Activated T-helper 1 cell treated with anti-CD3 and anti-CD28 coated beads, Interleukin-12 subunit alpha, Interleukin-12 subunit beta, Interleukin-2, Interleukin-4 antibody, amounts not matched to agents 30 ng/mL and 10 ng/mL and 1 ng/mL, durations not matched to agents 14 hours and 24 hours and 36 hours (primary cell): ENCODE measurements around the gene COL23A1. TPM values are rescaled to one million over a fixed set of nuclear protein-coding genes. Genes with fewer than 3 reads are reported as not detected.

Source experiments
- DNase-seq: peaks from one replicate; pipeline ENCODE4 v3.0.0; 2021; ENCODE audit warnings: low spot score
- H3K27ac Mint-ChIP-seq: one replicate; pipeline ENCODE4 v1.8.0; 2021; ENCODE audit warnings: mild to moderate bottlenecking, mixed read lengths
- H3K27me3 Mint-ChIP-seq: one replicate; pipeline ENCODE4 v1.8.0; 2022; ENCODE audit warnings: mild to moderate bottlenecking, moderate library complexity, mixed read lengths; ENCODE audit not compliant: insufficient read depth
- H3K36me3 Mint-ChIP-seq: one replicate; pipeline ENCODE4 v1.8.0; 2021; ENCODE audit warnings: low read depth, mixed read lengths
- H3K4me1 Mint-ChIP-seq: one replicate; pipeline ENCODE4 v1.8.0; 2021; ENCODE audit warnings: low read depth, mixed read lengths
- H3K4me3 Mint-ChIP-seq: one replicate; pipeline ENCODE4 v1.8.0; 2021; ENCODE audit warnings: mild to moderate bottlenecking, moderate library complexity, mixed read lengths
- H3K9me3 Mint-ChIP-seq: one replicate; pipeline ENCODE4 v1.8.0; 2021; ENCODE audit warnings: mixed read lengths
- intact Hi-C: fragments of 100-400 bp; cut with micrococcal nuclease; formaldehyde crosslinking; loops from one replicate; pipeline ENCODE4 v1.15.1; 2024
- total RNA-seq: library from RNA; stranded (reverse); gene quantifications from 2 replicates; pipeline ENCODE4 v1.2.3, GENCODE V29; 2022

The COL23A1 gene
- total RNA-seq, 1 donor from 2014 or later: not detected

DNA sequence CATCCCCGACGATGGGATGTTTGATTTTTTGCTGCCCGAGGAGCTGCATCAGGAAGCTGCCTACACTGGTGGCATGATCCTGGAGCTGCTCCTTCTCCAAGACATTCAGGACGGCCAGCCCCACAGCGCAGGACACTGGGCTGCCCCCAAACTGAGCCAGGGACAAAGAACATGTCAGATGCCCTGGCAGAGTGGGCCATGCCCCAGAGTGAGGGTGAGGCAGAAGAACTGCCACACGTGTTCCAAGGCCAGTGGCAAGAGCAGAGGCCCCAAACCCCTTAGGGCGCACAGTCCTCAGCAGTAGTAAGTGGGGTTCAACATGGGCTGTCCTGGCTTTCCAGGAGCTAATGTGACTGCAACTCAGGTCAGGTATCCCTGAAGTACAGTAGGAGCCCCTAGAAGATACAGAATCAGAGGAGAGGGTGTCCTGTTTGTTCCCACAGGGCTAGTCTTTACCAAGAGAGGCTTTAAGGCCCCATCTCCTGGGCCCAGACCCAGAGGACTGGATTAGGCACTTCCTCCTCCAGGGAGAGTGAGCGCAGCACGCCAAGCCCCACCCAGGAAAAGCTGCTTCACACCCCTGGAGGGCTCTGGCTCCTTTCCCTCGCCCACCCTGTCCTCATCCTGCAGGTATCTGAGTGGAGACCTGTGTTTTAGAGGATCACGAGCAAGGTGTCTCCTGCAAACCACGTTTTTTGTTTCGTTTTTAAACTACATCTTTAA is 374.8 kb downstream of the COL23A1 start:
- DNase-seq: no peak
- Mint-ChIP-seq H3K36me3 (peaks cover 52% of the 10 kb centered on the region), H3K27me3 (no peaks in the 10 kb centered on the region), H3K4me3 (no peak overlapping the region), H3K27ac (no peak overlapping the region), H3K9me3 (no peaks in the 10 kb centered on the region), H3K4me1 (peaks cover 22% of the 10 kb centered on the region)
- intact Hi-C loops: no loop called here

DNA sequence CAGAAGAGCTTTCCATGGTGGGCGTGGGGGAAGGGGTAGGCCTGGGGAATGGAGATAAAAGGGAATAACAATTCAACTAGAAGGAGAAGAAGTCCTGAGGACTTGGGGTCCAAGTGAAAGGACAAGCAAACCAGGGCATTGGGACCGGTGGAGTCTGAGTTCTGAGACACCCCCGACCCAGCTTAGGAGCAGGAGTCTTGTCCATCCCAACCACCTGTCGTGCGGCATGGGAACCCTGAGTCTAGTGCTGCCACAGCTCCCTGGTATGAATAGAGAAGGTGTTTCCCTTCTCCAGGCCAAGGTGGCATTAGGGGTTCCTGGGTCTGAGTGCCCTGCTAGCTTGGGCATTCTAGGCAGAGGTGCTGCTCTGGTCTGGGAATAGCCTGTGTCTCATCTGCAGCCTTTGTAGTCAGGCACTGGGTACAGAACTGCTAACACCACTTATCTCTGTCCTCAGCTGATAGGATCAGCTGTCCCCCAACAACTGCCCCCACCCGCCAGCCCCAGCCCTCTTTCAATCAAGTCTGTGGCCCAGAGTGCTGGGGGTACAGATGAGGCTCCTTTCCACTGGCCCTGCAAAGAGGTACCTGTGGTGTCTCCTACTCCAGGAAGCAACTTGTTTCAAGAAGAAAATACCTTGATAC is 375.9 kb downstream of the COL23A1 start:
- Mint-ChIP-seq H3K27ac (no peak overlapping the region), H3K9me3 (no peaks in the 10 kb centered on the region), H3K4me3 (no peak overlapping the region), H3K4me1 (peaks cover 32% of the 10 kb centered on the region), H3K36me3 (peaks cover 61% of the 10 kb centered on the region), H3K27me3 (no peaks in the 10 kb centered on the region)
- intact Hi-C loops: no loop called here
- DNase-seq: no peak

DNA sequence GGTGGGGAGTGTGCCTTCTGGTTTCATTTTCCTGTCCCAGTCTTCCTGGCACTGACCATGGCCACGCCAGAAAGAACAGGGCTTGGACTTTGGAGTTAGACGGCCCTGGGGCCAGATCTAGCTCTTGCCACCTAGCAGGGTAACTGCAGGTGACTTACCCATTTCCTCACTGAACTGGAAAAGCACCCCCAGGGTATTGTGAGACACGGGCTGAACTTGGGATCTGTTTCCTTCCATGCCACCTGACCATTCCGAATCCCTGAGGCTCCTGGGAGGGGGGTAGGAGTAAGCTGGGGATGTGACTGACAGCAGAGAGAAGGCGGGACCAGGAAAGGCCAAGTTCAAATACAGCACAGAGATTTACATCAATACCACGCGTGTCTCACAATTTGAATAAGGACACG is 376.4 kb downstream of the COL23A1 start:
- H3K27me3 Mint-ChIP-seq: no peaks in the 10 kb centered on the region
- H3K36me3 Mint-ChIP-seq: peaks cover 63% of the 10 kb centered on the region
- no peak overlapping the region for H3K4me3 Mint-ChIP-seq
- no peak overlapping the region for H3K27ac Mint-ChIP-seq
- intact Hi-C loops: no loop called here
- peaks cover 37% of the 10 kb centered on the region for H3K4me1 Mint-ChIP-seq
- no peaks in the 10 kb centered on the region for H3K9me3 Mint-ChIP-seq
- no peak for DNase-seq

DNA sequence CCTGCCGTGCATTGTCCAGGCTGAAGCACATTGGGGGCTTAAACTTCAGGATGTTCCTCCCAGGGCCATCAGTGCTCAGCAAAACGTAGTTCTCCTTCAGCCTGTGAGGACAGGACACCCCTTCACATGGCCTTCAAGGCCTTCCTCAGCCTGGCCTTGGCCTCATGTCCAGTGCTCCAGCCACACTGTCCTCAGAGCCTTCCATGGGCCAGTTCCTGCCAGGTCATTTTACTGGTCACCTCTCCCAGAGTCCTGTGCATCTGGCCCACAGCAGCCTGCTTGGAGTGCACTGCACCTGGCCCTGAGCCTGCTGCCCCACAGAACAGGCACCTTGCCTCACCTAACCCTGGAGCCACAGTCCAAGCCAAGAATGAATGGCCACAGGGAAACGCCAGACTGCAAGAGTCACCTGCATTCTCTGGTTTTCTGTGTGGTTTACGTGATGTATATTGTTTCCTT is 377.2 kb downstream of the COL23A1 start:
- H3K4me1 Mint-ChIP-seq: peaks cover 39% of the 10 kb centered on the region
- no peak for DNase-seq
- no peaks in the 10 kb centered on the region for H3K9me3 Mint-ChIP-seq
- H3K36me3 Mint-ChIP-seq: peaks cover 60% of the 10 kb centered on the region
- no peak overlapping the region for H3K4me3 Mint-ChIP-seq
- intact Hi-C loops: no loop called here
- no peaks in the 10 kb centered on the region for H3K27me3 Mint-ChIP-seq
- H3K27ac Mint-ChIP-seq: no peak overlapping the region

DNA sequence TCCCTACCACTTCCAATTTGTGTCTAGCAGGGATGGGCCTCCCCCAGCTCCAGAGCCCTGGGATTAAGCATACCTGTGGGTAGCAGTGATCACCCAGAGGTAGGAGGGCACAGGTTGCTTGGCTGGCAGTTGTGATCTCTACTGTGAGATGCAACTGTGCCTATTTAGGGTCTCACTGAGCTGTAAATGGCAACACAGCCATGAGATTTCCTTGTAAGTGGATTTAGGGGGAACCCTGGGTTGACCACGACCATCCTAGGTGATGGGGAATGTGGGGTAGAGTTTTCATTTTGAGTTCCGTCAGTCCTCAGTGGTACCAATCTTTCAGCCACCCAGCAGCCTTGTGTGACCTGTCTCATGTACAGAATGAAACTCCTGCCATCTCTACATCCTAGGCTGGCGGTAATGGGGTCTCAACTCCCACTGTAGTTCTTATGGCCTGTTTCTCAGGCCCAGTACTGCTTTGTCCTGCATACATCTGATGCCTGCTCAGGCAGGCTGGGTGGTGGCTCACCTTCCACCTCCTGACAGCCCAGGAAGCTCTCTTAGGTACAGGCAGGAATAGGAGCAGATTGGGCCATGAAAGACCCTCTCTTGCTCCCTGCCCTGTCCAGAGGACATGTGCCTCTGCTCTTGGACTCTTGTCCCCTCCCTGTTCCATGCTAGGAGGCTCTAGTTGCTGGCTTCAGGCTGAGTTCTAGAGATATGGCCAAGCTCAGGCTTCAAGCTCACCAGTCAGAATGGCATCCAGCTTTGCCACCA is 377.8 kb downstream of the COL23A1 start:
- Mint-ChIP-seq H3K27ac (peak overlapping the region; percentile 44), H3K36me3 (peaks cover 66% of the 10 kb centered on the region), H3K27me3 (no peaks in the 10 kb centered on the region), H3K9me3 (no peaks in the 10 kb centered on the region), H3K4me3 (no peak overlapping the region), H3K4me1 (peaks cover 44% of the 10 kb centered on the region)
- no peak for DNase-seq
- intact Hi-C loops: no loop called here

DNA sequence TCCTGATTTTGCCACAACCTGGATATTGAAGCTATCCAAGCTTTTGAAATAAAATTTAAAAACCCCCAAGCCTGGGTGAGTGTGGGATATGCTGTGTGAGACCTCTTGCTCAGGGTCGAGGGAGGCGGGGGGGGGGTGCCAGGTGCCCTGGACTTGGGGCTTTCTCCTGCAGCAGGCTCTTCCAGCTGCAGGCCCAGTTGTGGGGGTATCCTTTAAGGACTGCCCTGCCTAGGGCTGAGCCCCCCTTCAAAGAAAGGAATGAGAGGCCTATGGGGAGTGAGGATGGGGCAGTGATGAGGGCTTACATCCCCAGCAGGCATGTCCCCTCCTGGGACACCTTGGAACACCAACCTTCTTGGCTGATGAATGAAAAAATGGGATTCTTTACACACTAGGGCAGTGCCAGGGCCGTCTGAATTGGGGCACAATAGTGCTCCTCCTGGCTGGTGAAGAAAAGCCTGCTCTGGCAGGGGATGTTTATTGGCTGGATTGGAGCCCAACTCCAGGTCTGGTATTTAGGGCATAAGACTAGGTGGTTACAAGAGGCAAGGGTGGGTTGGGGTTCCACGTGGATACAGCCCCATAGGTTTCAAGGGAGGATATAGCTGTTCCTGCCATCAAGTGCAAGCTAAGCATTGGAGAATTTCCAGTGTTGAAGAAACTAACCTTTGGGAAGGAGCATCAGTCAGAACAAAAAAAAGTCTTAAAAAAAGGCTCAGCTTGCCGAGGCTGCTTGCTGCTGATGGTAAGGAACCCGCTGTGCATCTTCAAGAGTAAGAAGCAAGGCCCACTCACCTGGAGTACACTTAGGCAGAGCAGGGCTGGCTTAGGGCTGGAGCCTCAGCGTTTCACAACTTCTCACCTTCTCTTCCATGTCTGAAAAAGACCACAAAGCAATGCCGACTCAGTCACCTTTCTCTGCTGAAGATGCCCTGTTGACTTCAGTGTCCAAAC is 378.8 kb downstream of the COL23A1 start:
- H3K27me3 Mint-ChIP-seq: no peaks in the 10 kb centered on the region
- H3K36me3 Mint-ChIP-seq: peaks cover 70% of the 10 kb centered on the region
- peaks cover 50% of the 10 kb centered on the region for H3K4me1 Mint-ChIP-seq
- no peak overlapping the region for H3K4me3 Mint-ChIP-seq
- DNase-seq: no peak
- H3K27ac Mint-ChIP-seq: peak overlapping the region; percentile 12
- intact Hi-C loops: no loop called here
- H3K9me3 Mint-ChIP-seq: no peaks in the 10 kb centered on the region

DNA sequence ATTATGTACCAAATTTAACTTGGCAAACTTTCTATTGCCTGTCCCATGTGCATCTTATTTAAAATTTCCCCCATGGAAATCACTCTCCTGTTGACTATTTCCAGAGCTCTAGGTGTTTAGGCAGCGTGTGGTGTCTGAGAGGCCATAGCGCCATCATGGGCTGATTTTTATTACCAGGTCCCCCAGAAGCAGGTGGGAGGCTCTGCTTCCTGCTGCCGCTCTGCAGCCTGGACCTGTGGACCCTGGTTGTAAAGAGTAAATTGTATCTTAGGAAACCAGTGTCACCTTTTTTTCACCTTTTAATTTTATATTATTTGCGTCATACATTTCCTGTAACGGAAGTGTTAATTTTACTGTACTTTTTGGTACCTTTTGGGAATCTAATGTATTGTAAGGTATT is 379.5 kb downstream of the COL23A1 start:
- Mint-ChIP-seq H3K27ac (no peak overlapping the region), H3K9me3 (no peaks in the 10 kb centered on the region), H3K4me1 (peaks cover 52% of the 10 kb centered on the region), H3K27me3 (no peaks in the 10 kb centered on the region), H3K4me3 (no peak overlapping the region), H3K36me3 (peaks cover 72% of the 10 kb centered on the region)
- no peak for DNase-seq
- intact Hi-C loops: no loop called here

DNA sequence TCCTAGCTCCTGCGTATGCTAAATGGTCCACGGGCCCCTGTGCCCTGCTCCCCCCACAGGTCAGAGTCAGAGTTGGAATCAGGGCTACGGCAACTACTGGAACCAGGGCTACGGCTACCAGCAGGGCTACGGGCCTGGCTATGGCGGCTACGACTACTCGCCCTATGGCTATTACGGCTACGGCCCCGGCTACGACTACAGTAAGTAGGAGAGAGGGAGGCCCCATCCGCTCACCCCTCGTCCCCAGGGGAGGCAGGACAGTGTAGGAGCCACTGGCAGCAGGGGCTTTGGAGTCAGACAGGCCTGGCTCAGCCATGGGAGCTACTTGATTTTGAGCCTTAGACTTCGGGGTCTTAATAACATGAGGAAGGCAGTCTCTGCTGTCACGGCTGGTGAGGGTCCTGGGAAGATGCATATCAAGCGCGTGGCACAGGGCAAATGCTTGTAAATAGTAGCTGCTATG is 380.1 kb downstream of the COL23A1 start:
- peaks cover 76% of the 10 kb centered on the region for H3K36me3 Mint-ChIP-seq
- H3K4me3 Mint-ChIP-seq: no peak overlapping the region
- no peaks in the 10 kb centered on the region for H3K9me3 Mint-ChIP-seq
- no peak for DNase-seq
- intact Hi-C loops: no loop called here
- H3K27ac Mint-ChIP-seq: peak overlapping the region; percentile 29
- peaks cover 54% of the 10 kb centered on the region for H3K4me1 Mint-ChIP-seq
- H3K27me3 Mint-ChIP-seq: no peaks in the 10 kb centered on the region

DNA sequence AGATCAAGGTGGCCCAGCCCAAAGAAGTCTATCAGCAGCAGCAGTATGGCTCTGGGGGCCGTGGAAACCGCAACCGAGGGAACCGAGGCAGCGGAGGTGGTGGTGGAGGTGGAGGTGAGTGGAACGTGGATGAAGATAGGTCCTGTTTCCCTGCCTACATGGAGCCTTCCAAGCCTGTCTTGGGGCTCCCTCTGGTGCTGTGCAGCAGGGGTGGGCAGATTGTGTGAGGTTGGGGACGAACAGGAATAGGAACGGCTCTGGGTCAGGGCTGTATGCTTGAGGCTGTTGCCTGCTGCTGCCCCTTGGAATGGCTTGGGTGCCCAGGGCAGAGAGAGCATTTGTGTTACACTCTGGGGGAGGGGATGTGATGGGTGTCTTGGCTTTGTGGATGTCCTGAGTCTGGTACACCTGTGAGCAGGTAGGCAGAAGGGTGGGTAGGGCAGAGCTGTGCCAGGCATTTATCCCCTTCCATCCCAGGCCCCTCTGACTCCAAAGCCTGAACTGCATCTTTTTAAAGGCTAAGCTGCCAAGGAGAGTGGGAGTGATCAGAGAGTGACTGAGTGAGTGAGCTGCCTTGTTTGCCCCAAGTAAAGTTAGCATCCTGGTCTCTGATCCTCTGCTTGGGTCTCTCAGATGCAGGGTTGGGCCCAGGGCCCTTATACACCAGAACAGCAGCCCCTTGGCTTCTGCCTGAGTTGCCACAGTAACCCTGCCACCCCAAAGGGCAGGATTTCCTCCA is 380.7 kb downstream of the COL23A1 start:
- H3K9me3 Mint-ChIP-seq: no peaks in the 10 kb centered on the region
- DNase-seq: no peak
- H3K4me3 Mint-ChIP-seq: no peak overlapping the region
- intact Hi-C loops: loop anchor here (10.0 kb wide), 2 partner anchors 1185 to 1405 kb away; partner anchors contain the start of gene ZNF346
- no peaks in the 10 kb centered on the region for H3K27me3 Mint-ChIP-seq
- no peak overlapping the region for H3K27ac Mint-ChIP-seq
- peaks cover 76% of the 10 kb centered on the region for H3K36me3 Mint-ChIP-seq
- H3K4me1 Mint-ChIP-seq: peaks cover 54% of the 10 kb centered on the region

DNA sequence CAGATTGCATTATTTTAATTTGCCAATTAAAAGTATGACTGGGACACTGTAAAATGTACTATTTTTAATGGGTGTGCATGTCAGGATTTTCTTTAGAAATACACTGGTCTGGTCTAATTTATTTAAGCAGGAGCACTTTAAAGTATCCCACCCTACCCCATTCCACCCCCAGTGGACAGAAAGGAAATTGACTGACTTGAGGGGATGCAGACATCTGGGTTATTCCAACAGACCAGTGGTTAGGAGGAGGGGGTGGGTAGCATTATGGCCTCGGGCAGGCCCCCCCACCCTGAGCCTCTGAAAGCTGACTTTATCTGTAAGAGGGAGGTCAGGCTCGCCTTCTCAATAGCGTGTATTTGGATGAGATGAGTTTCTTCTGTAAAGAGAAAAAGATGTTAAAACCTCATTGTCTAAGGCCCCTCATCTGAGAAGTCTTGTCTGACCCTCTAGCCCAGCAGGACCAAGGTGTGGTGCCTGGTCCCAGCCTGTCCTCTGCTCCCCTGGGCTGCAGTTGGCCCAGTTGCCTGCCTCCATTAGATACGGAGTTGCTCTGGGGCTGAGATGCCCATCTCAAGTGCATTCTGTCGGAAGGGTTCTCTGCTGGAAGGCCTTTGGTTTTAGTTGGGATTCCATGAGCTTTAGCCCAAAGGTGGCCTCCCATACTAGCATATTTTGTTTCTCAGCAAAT is 381.5 kb downstream of the COL23A1 start:
- Mint-ChIP-seq H3K9me3 (no peaks in the 10 kb centered on the region), H3K27ac (no peak overlapping the region), H3K27me3 (peaks cover 2% of the 10 kb centered on the region), H3K36me3 (peaks cover 74% of the 10 kb centered on the region), H3K4me1 (peaks cover 54% of the 10 kb centered on the region), H3K4me3 (no peak overlapping the region)
- intact Hi-C loops: loop anchor here (10.0 kb wide), 2 partner anchors 1184 to 1406 kb away; partner anchors contain the start of gene ZNF346
- DNase-seq: no peak

DNA sequence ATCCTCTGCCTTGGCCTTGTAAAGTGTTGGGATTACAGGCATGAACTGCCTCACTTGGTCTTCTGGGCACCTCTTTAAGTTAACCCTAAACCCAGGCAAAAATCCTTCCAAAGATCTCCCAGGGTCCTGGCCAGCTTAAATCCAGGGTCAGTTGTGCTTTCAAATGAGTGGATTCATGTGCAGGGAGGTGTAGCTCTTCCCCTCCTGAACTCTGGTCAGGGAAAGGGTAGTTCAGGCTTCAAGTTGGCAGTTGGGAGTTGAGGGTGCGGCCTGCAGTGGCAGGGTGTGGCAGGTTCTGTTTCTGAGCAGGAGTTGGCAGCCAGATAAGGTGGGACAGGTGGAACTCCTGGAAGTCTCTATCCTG is 382.3 kb downstream of the COL23A1 start:
- peaks cover 47% of the 10 kb centered on the region for H3K4me1 Mint-ChIP-seq
- H3K27ac Mint-ChIP-seq: peak overlapping the region; percentile 36
- H3K4me3 Mint-ChIP-seq: peak overlapping the region; percentile 88
- intact Hi-C loops: loop anchor here (10.0 kb wide), 2 partner anchors 1183 to 1407 kb away; partner anchors contain the start of gene ZNF346
- no peaks in the 10 kb centered on the region for H3K9me3 Mint-ChIP-seq
- H3K27me3 Mint-ChIP-seq: peaks cover 2% of the 10 kb centered on the region
- peaks cover 70% of the 10 kb centered on the region for H3K36me3 Mint-ChIP-seq
- DNase-seq: no peak
